GDM1 (cell line): ENCODE measurements around the gene PLD1.
"Not testable (repeated sequence)": the region's sequence is repeated elsewhere in the genome, so short reads cannot be mapped to it uniquely, and the experiment has no call there.

Experiments
- DNase-seq: peaks from one replicate; lab custom pipeline; 2025; lab: John Stamatoyannopoulos, UW

The PLD1 gene, protein sequence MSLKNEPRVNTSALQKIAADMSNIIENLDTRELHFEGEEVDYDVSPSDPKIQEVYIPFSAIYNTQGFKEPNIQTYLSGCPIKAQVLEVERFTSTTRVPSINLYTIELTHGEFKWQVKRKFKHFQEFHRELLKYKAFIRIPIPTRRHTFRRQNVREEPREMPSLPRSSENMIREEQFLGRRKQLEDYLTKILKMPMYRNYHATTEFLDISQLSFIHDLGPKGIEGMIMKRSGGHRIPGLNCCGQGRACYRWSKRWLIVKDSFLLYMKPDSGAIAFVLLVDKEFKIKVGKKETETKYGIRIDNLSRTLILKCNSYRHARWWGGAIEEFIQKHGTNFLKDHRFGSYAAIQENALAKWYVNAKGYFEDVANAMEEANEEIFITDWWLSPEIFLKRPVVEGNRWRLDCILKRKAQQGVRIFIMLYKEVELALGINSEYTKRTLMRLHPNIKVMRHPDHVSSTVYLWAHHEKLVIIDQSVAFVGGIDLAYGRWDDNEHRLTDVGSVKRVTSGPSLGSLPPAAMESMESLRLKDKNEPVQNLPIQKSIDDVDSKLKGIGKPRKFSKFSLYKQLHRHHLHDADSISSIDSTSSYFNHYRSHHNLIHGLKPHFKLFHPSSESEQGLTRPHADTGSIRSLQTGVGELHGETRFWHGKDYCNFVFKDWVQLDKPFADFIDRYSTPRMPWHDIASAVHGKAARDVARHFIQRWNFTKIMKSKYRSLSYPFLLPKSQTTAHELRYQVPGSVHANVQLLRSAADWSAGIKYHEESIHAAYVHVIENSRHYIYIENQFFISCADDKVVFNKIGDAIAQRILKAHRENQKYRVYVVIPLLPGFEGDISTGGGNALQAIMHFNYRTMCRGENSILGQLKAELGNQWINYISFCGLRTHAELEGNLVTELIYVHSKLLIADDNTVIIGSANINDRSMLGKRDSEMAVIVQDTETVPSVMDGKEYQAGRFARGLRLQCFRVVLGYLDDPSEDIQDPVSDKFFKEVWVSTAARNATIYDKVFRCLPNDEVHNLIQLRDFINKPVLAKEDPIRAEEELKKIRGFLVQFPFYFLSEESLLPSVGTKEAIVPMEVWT

DNA sequence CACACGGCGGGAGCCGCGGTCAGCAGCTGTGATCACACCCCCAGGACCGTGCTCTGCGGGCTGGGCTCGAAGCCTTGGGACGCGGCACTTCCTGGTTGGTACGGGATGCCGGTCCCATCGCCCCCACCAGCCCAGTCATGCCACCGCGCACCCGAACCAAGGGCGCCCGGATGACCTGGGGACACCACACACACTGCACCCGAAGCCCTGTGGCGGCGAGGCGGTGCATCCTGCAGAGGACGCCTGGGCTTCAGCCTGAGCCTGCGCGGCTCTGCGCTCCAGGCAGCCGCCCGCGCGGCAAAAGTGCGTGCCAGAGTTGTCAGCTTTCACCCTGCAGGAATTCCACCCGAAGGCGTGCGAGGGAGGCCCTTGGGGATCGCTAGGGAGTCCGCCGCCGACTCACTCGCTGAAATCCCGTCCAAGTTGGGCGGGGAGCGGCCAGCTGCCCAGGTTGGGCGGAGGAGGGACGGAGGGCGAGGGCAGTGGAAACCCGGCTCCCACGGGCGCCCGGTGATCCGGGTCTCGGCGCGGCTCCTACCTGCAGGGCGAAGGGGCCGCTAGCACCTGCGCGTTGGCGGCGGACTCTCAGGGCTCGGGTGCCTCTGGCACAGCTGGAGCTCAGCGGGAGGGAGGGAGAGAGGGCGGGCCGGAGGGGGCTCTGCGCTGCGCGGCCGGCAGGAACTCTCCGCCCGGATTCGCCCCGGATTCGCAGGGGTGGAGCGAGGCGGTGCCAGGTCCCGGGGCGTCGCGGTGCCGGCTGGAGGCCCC is at the start of gene PLD1:
Gene PLD1, minus strand, starts transcription at position 623 of the 768 bp plus-strand sequence. CDS start 72,432 bp downstream, outside the sequence.
- no peak for DNase-seq

DNA sequence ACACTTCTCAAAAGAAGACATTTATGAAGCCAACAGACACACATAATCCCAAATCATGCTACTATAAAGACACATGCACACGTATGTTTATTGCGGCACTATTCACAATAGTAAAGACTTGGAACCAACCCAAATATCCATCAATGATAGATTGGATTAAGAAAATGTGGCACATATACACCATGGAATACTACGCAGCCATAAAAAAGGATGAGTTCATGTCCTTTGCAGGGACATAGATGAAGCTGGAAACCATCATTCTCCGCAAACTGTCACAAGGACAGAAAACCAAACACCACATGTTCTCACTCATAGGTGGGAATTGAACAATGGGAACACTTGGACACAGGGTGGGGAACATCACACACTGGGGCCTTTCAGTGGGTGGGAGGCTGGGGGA is 48.5 kb upstream of the PLD1 start:
- not testable (repeated sequence) for DNase-seq

DNA sequence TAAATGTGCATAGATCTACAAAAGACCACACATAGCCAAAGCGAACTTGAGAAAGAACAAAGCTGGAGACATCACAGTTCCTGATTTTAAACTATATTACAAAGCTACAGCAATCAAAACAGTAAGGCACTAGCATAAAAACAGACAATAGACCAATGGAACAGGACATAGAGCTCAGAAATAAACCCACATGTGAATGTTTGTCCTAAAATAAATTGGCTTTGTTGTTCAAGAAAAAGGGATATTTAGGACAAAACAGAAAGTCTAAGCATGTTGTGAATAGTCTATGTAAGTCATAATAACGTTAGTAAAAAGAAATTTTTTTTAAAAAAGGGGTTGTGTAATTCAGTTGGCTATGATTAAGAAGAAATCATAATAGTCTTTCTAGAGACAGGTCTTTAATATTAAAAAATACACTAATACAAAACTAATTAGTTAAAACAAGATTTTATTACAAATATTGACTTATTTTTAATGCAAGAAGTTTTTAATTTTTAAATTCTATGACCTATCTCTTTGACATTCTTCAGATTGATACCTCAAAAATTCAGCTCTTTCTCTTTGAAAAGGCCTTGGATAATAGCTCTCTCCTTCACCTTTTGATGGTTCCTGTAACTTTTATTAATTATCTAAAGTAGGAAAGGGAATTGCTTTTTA is 44.5 kb upstream of the PLD1 start:
- no peak for DNase-seq

DNA sequence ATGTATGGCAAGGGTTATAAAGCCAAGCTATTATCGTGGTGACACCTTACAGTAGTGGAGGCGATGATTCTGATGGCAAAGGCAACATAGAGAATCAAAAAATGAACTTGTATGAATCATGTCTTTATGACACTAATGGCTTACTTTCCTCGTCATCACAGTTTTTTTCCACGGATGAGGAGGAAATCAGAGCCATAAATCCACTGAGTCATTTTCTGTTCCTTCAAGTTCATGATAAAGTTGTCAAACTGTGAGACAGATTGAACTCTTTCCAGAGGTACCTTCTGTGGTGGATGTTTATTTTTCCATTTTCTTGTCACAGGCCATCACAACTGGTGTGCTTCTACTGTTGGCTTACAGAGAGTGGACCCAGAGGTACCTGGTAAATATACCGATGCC is 41.4 kb upstream of the PLD1 start:
- no peak for DNase-seq

DNA sequence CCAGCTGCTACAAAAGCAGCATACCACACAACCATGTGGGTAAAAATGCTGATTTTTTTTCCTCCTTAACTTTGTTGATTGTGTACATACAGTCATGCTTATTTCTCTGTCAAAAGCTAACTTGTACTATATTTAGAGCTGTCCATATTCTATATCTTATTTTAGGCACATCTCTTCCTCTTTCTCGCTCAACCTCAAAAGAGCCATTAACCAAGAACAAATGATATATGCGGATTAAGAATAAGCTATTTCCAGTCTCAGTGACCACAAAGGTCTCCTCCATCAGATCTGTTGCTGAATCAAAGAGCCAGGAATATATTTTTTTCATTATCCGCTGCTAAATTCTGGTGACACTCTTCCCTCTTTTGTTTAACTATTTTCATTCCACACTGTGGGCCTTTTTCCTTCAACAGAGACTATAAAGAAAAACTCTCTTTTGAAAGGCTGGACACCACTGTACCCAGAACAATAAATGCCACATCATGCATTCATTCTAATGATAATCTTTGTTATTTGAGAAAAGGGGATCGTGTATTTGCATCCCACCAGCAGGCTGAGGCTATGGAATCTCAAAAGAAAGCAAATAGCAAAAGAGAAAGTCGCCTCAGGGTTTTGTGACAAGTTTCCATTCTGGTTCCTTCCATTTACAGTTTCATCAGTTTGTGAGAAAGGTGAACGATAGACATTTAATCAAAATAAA is 40.8 kb upstream of the PLD1 start:
- DNase-seq, result no peak

DNA sequence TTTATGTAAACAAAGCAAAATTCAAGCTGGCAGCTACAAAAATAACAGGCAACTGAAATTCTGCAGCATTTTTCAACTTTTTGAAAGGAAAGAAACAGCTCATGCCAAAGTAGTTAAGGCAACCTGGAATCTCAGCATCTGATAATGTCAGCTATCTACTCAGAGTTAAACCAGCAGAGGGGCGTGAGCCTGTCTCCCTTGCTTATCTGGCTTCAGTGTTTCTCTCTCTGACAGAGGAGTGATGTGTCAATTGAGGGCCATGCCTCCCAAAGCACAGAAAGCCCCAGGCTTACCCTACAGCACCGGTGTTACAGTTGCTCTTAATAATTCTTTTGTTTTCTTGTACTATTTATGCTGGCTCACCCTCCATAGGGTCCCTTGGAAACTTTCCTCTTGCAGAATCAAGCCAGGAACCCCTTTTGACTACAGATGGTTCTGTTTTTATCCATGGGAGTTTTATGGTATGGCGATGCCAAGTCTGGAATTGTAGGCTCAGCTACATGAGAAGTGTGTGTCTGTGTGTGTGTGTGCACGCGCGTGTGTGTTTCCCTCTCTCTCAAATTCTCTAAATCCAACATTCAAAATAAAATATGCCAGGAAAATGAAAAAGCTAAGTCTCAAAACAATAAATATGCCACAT is 40.2 kb upstream of the PLD1 start:
- DNase-seq, result no peak

DNA sequence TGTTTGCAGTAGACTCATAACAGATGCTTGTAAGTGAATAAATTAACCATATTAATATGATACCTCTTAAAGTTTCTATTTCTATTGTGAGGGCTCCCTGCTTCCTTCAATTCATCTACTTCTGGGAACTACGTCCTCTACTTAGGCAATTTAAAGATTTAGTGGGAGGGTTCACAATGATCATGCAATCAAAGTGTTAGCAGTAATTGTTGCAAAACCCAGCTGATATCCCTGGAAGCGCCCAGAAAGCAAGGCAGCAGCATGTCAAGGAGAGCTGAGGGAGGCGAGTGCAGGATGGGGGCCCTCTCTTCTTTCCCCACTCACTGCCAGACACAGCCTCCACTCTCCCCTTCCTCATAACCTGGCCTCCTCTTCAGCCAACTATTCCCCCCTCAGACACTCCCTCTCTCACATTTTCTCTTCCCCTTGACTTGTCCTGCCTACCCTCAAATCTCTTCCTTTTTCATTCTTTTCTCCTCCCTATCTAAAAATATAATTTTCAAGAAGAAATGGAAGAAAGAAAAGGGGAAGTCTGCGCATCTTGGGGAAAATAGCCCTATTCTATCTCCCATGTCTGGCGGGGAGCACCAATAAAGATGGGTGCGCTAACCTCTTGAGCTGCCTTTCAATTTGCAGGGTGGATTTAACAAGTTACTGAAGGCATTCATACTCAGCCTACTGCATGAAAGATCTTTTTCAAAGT is 39.5 kb upstream of the PLD1 start:
- DNase-seq, result no peak

DNA sequence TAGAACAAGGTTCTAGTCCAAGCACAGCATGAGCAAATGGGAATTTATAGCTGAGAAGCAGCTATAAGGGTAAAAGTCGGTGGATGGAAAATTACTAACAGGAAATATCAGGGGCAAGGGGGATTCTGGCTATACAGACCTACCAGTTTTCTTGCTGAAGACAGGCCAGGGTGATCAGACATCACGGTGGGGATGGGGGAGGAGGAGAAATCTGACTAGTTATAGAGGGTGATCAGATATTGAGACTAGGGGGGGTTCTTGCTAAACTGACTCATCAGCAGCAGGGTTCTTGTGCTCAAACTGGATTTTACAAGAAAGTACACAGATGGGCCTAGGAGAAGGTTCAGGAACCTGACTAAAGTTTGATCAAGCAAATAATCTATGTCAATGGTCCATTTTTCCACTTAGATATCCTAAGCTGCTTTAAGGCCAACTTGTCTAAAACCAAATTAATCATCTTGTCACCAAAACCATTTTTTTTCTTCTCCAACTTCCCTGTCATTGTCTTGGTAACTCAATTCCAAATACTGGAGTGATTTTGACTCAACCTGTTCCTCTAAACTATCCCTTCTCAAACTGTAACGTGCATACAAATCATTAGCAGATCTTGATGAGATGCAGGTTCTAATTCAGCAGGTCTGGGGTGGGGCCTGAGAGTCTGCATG is 37.4 kb upstream of the PLD1 start:
- DNase-seq, result no peak

DNA sequence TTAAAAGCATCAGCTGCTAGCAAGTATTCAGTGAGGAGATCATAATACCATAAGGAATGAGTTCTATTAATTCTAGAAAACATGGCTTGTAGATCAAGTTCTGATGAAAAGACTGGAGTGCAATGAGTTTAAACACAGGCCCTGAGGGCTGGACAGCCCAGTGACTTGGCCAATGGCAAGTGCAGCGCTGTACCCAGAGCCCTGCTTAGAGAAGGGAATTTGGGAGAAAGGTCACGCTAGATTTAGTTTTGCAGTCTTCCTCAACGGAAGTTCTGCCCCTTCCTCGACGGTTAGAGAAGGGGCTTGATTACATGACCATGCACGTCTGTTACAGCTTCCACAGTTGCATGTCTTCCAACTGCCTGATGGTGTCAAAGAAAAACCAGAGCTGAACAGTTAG is 36.9 kb upstream of the PLD1 start:
- no peak for DNase-seq

DNA sequence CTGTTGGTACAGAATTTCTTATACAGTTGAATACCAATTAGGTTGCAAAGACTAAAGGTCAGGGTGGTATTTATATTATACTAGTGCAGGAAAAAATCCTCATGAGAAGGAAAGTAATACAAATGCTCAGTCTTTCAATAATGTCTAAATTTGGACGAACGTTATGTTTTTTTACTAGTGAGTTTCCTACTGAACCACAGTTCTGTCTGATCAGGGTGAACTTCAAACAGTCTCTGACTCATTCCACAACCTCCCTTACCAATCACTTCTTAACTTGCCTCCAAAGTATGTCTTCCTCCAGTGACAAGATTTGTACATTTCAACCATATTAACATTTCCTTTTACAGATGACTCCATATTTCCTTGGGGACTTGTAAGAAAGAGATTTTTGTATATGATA is 36.3 kb upstream of the PLD1 start:
- no peak for DNase-seq

DNA sequence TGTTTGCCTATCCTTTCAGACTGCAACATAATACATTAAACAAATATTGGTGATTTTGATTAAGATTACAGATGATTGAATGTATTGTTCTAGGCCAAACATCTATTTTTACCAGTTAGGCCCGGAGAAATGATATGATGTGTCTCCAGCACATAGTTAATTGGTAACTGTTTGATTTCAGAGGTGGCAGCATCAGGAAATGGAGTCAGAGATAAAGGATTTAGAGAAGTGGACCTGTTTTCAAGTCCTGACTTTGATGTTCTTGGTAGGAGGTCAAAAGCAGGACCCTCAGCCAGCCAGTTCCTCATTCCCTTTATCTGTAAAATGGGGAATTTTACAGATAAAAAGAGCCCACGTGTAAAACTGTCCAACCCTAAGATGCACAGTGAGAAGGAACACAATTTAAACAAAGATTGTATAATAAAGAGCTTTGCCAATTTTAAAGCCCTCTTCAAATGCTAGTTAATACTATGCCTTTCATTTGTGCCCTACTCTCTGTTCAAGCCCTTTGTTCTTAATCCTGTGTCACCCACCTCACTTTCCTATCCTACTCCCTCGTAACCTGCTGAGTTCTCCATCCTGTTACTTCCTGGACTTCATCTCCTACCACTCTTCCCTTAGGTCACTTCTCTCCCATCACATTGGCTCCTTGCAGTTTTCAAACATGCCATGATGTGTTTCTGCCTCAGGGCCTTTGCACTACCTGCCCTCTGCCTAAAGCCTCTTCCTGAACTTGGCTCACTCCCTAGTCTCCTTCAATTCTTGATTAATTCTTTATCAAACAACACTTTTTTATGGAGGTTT is 35.4 kb upstream of the PLD1 start:
- no peak for DNase-seq

DNA sequence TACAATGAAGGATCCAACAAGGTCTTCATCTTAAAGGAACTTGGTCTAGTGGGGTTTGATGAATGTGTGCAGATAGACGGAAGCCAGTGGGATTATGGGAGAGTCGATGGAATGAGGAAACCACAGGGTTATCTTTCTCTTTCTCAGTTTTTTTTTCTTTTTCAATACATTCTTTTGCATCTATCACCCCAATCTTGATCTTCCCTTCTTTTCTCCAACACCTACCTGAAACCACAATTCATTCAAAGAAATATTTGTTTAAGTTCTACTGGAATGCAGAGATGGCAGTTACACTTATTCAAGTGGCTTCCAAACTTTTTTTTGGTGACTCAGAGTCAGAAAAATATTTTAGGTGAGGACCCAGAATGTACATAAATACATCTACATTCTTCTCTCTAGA is 34.6 kb upstream of the PLD1 start:
- DNase-seq, result no peak

DNA sequence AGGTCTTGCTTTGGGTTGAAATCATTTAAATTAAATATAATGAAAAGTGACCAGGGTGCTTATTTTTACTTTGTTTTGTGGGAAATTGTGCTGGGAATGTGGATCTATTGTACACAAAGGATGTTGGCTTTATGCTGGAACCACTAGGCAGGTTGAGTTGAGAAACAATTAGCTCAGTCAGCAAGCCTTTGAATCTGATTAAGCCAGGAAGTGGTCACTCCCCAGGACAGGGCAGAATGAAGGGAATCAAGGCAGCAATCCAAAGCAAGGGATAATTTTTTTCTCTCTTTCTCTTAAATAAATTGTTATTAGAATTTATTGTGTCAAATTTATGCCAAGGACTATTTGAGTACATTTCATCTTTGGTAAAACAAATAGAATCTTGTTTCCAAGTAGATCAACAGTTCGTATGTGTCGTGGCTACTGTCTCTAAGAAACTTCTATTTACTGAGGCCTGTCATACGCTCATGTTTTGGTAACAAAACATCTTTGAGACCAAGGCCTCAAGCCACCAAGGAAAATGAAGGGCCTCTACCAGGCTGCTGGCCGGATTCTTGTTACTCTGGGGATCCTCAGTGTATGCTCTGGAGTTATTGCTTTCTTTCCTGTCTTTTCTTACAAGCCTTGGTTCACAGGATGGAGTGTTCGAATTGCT is 32.7 kb upstream of the PLD1 start, which contains the start of gene TMEM212:
Gene TMEM212, plus strand, starts transcription at position 486 of the 655 bp plus-strand sequence. Its CDS starts 35 bp downstream, at position 521.
- DNase-seq, result no peak

DNA sequence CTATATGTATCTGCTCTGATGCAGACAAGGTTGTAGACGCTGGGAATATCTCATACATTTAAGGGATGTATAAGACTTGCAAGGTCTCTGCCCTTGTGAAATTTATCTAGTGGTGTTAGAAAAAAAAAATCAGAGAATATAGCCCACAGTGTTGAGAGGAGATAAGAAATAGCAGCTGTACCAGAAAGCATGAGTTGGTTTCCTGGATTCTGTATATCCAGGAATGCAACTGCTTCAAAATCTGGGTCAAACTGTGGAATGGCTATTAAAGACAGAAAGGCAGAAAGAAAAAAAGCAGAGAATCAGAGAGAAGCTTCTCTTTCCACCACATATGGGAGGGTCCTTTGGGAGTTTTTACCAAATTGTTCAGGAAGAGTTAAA is 31.3 kb upstream of the PLD1 start:
- DNase-seq, result no peak

DNA sequence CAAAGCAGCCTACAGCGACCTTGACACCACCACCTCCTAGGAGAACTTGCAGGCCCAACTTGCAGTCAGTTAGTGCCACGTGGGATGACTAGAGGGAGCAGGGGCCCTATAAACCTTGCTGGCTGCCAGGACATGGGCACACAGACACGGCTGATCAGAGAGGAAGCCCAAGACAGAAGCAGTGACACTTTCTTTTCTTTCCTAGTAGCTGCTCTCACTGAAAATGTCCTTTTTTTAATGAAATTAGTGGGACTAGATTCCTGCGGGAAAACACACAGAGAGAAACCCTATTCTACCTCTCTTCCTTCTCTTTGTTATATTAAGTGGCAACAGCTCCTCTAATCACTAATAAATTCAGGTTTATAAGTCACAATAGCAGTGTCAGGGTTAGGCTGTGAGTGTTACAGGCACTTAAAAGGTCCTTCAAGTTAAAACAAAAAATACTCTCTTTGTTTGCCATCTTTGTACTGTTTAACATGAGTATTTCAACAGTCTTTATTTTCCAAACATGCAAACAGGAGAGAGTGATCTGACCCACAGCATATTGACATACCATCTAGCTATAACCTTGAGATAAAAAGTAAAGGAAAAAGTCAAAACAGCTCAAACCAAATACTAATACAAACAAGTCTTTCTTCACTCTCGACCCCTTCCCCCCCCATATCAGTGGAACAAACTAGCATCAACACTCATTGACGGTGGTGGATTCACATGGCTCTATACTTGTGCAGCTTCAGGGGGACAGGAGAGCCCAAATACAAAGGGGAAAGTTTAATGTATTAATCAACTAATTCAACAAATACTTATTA is 30.7 kb upstream of the PLD1 start:
- DNase-seq, result no peak

DNA sequence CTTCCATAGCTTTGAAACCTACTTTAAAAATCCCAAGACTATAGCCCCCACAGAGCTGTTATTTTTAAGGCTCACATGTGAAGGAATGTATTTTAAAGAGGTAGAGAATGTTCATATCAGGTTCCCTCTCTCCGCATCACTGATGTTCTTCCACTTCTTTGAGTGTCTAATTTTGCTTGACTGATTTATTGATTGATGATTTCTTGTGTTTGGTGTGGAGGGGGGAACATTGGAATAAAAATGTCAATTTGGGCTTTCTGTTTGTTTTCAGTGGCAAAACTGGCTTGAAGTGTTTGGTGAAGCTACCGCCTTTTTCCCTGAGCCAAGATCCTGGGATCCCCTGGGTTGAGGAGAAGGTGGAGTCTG is 30.1 kb upstream of the PLD1 start:
- DNase-seq, result no peak

DNA sequence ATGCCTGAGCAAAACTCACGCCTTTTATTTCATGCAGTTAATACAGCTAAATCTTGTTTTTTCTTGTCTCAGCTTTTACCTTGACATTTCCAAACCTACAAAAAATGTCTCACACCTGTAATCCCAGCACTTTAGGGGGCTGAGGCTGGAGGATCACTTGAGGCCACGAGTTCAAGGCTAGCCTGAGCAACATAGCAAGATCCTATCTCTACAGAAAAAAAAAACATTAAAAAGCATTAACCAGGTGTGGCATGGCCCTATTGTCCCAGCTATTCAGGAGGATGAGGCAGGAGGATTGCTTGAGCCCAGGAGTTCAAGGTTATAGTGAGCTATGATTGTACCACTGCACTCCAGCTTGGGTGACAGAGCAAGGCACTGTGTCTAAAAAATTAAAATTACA is 29.0 kb upstream of the PLD1 start:
- DNase-seq, result no peak
